B cell (primary cell): Measurements from ENCODE around the gene WEE1. TPM values are rescaled to one million over a fixed set of nuclear protein-coding genes. Genes with fewer than 3 reads are reported as not detected.

Experiments used
- ATAC-seq: fragments of 200-7000 bp; cut with Tn5 transposase; one replicate; pipeline ENCODE4 v1.10.0; 2021; ENCODE audit warnings: low read depth, mild to moderate bottlenecking, moderate number of reproducible peaks, moderate library complexity
- CTCF ChIA-PET: fragments of 350-600 bp; sonication (Branson Sonifier 250); formaldehyde crosslinking; loops from one replicate; lab custom pipeline; 2021; ENCODE audit warnings: antibody characterized with exemption, inconsistent platforms; lab: Charles Lee
- POLR2A ChIA-PET: fragments of 350-600 bp; sonication (Branson Sonifier 250); formaldehyde crosslinking; loops from one replicate; lab custom pipeline; 2021; ENCODE audit warnings: antibody characterized with exemption; lab: Charles Lee
- DNase-seq: peaks from one replicate; pipeline ENCODE4 v3.0.0; 2013
- H2AFZ ChIP-seq: 2 replicates; pipeline ENCODE4 v1.6.1; 2012; ENCODE audit warnings: mild to moderate bottlenecking, low read depth, low read length; ENCODE audit not compliant: insufficient read depth, poor library complexity, severe bottlenecking
- H3K27ac ChIP-seq, 2 donors: 1 replicate in 1 of 2; 2 replicates in 1 of 2; pipeline ENCODE4 v1.5.1; 2012 to 2013; ENCODE audit warnings: low read length in 2 of 2, mild to moderate bottlenecking in 2 of 2, moderate library complexity in 1 of 2
- H3K27me3 ChIP-seq, 4 experiments: fragments of 200-600 bp in 1 of 4; sonication (generic) in 1 of 4; replicated peaks in 1 of 4; 1 replicate in 2 of 4; 2 replicates in 2 of 4; pipeline versions ENCODE4 v1.6.1 to v1.7.0; 2013 to 2016; ENCODE audit warnings: low read length in 3 of 4, mild to moderate bottlenecking in 2 of 4, mixed read lengths in 1 of 4, moderate library complexity in 1 of 4; ENCODE audit not compliant: insufficient read depth in 4 of 4, control insufficient read depth in 3 of 4; ENCODE audit errors: control extremely low read depth in 1 of 4
- H3K36me3 ChIP-seq, 2 experiments: replicated peaks in 1 of 2; 1 replicate in 1 of 2; 2 replicates in 1 of 2; pipeline versions ENCODE4 v1.6.1 to v1.7.1; 2013; ENCODE audit warnings: low read length in 1 of 2; ENCODE audit not compliant: insufficient read depth in 2 of 2, control insufficient read depth in 1 of 2; ENCODE audit errors: control extremely low read depth in 1 of 2, extremely low read depth in 1 of 2
- H3K4me1 ChIP-seq, 2 donors: fragments of 200-600 bp in 1 of 2; sonication (generic) in 1 of 2; 1 replicate in 1 of 2; 2 replicates in 1 of 2; pipeline versions ENCODE4 v1.5.1 to v1.6.1; 2013 to 2017; ENCODE audit warnings: low read length in 2 of 2; ENCODE audit not compliant: control insufficient read depth in 2 of 2, insufficient read depth in 2 of 2
- H3K4me2 ChIP-seq: replicated peaks from 2 replicates; pipeline ENCODE3; 2012; ENCODE audit warnings: mild to moderate bottlenecking, low read depth, low read length; ENCODE audit not compliant: poor library complexity, severe bottlenecking
- H3K4me3 ChIP-seq, 5 experiments: fragments of 200-600 bp in 1 of 5; sonication (generic) in 1 of 5; 1 replicate in 3 of 5; 2 replicates in 2 of 5; pipeline versions ENCODE4 v1.5.1 to v1.7.0; 2011 to 2016; ENCODE audit warnings: low read length in 4 of 5, mild to moderate bottlenecking in 4 of 5, low read depth in 2 of 5, control low read depth in 1 of 5, moderate library complexity in 1 of 5; ENCODE audit not compliant: insufficient read depth in 1 of 5; ENCODE audit errors: control extremely low read depth in 1 of 5, extremely low read depth in 1 of 5
- H3K79me2 ChIP-seq: fragments of 200-600 bp; sonication (generic); one replicate; pipeline ENCODE4 v1.6.0; 2016; ENCODE audit warnings: low read length; ENCODE audit not compliant: control insufficient read depth, insufficient read depth
- H3K9ac ChIP-seq: fragments of 200-600 bp; sonication (generic); 2 replicates; pipeline ENCODE4 v1.6.1; 2017; ENCODE audit warnings: mild to moderate bottlenecking, low read length, moderate library complexity
- H3K9me3 ChIP-seq, 3 donors: one replicate each; pipeline versions ENCODE4 v1.6.1 to v1.7.1; 2013; ENCODE audit warnings: low read length in 2 of 3; ENCODE audit not compliant: control insufficient read depth in 2 of 3, insufficient read depth in 1 of 3; ENCODE audit errors: control extremely low read depth in 1 of 3
- H4K20me1 ChIP-seq: 2 replicates; pipeline ENCODE4 v1.6.0; 2012; ENCODE audit warnings: mild to moderate bottlenecking, low read length; ENCODE audit not compliant: insufficient read depth, control insufficient read depth, poor library complexity, severe bottlenecking
- H3K27ac Mint-ChIP-seq: one replicate; pipeline ENCODE4 v1.8.0; 2021; ENCODE audit warnings: mixed read lengths
- H3K27me3 Mint-ChIP-seq: one replicate; pipeline ENCODE4 v1.8.0; 2021; ENCODE audit warnings: mixed read lengths
- H3K4me1 Mint-ChIP-seq: one replicate; pipeline ENCODE4 v1.8.0; 2021; ENCODE audit warnings: mixed read lengths
- H3K4me3 Mint-ChIP-seq: one replicate; pipeline ENCODE4 v1.8.0; 2021; ENCODE audit warnings: mixed read lengths
- H3K9me3 Mint-ChIP-seq: one replicate; pipeline ENCODE4 v1.8.0; 2022; ENCODE audit warnings: mixed read lengths; ENCODE audit not compliant: insufficient read depth
- EZH2 ChIP-seq: IDR thresholded peaks from 2 replicates; pipeline ENCODE4 v1.6.1; 2012; ENCODE audit warnings: borderline replicate concordance, low read depth, mild to moderate bottlenecking, moderate library complexity, low read length; ENCODE audit not compliant: insufficient read depth, poor library complexity, severe bottlenecking
- WGBS: methylation state at CpG from one replicate; pipeline ENCODE4 v1.1.5; 2013; ENCODE audit warnings: missing lambda C conversion rate; ENCODE audit not compliant: insufficient coverage; 5-methylcytosine and 5-hydroxymethylcytosine counted together
- intact Hi-C: fragments of 100-400 bp; cut with micrococcal nuclease; formaldehyde crosslinking; loops from one replicate; pipeline ENCODE4 v1.10.0; 2022
- polyA plus RNA-seq: library from polyadenylated mRNA; depleted of rRNA; stranded (reverse); fragments of >200 nt; gene quantifications from 2 replicates; pipeline ENCODE4 v1.2.3, GENCODE V29; 2012
- total RNA-seq, 2 donors: library from RNA; stranded (reverse); fragments of 120-200 nt in 1 of 2; gene quantifications; 1 replicate in 1 of 2; 2 replicates in 1 of 2; pipeline versions ENCODE4 v1.2.3 to v1.2.4, GENCODE V29; 2013 to 2022
- TF ChIP-seq, protein P1 (sequence below): fragments of 200-600 bp; IDR thresholded peaks from one replicate; pipeline ENCODE4 v1.8.0; 2022; ENCODE audit warnings: antibody characterized with exemption, mild to moderate bottlenecking

The WEE1 gene
- total and polyA plus RNA-seq, 2 donors (not counting 1 experiment from before 2014, with no cell fraction given) = 14.7 to 31.3 TPM

DNA sequence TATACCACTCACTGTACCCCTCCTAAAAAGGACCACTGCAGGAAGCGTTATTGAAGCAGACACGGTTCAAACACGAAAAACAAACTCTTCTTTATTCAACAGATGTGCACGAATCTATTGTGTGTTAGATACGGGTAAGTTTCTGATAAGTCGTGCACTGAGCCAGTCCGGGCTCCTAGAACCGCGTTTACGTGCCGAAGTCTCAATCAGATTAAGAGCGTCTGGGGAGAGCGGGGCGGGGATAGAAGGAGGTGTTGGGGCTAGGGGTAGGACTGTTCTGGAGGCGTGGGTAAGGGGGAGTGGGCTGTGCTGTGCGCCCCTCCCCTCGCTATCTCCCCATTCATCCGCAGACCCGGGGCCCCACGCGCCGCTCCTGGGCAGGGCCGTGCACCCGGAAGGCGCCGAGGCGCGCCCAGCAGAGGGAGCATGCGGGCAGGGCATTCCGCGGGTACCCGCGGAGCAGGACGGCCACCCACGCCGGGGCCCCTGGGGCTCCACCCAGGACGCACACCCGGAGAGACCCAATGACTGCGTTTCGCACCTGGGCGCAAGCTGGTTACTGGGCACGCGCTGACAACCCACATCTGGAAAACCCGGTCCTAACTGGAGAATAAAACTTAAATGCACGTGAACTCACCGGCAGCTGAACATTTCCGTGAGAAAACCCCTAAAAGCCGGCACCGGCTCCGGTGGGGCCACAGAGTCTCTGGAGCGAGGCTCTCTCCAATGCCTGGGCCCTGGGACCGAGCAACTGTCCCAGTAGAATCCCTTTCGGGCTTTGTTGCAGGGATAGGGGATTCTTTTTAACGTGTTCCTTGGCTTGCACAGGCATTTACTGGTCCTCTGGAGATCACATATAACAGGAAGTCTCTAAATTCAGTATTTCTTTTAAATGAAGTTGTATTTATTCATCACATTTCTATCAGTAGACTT is 40.6 kb downstream of the WEE1 start:
- Mint-ChIP-seq H3K9me3 (no peaks in the 10 kb centered on the region), H3K27ac (peak overlapping the region; percentile 99), H3K4me3 (peak overlapping the region; percentile 98), H3K27me3 (no peaks in the 10 kb centered on the region), H3K4me1 (peaks cover 72% of the 10 kb centered on the region)
- Histone ChIP-seq H3K9me3 (peaks cover 0 to 5% (median 0%) of the 10 kb centered on the region in 3 donors), H4K20me1 (no peaks in the 10 kb centered on the region), H3K27me3 (no peaks in the 10 kb centered on the region), H2AFZ (peak overlapping the region; percentile 81), H3K36me3 (no peaks in the 10 kb centered on the region), H3K27ac (peak overlapping the region; percentile 98), H3K79me2 (peaks cover 42% of the 10 kb centered on the region), H3K9ac (peak overlapping the region; percentile 72), H3K4me2 (peak overlapping the region; percentile 90), H3K4me1 (peaks cover 66 to 77% of the 10 kb centered on the region in 2 donors), H3K4me3 (peak overlapping the region; percentile 48 to 75 (median 66))
- DNase-seq (peak; percentile 97), ATAC-seq (peak; percentile 72)
- intact Hi-C loops = loop anchor here (1.0 to 2.0 kb wide), 9 partner anchors 13 to 359 kb away; partner anchors contain the start of gene WEE1
- ChIA-PET CTCF (interaction anchor here (0.6 to 6.4 kb wide), 46 partner anchors 10 to 753 kb away, joined by 3 to 226 read pairs (median 7); partner anchors contain the start of genes SWAP70 and WEE1), POLR2A (interaction anchor here (0.7 to 3.3 kb wide), 19 partner anchors 10 to 153 kb away, joined by 3 to 38 read pairs (median 4); partner anchors contain the start of genes SWAP70, WEE1 and ZNF143)
- WGBS = 0% methylated on average over 45 of the region's 54 CpGs
- TF ChIP-seq, protein P1, sequence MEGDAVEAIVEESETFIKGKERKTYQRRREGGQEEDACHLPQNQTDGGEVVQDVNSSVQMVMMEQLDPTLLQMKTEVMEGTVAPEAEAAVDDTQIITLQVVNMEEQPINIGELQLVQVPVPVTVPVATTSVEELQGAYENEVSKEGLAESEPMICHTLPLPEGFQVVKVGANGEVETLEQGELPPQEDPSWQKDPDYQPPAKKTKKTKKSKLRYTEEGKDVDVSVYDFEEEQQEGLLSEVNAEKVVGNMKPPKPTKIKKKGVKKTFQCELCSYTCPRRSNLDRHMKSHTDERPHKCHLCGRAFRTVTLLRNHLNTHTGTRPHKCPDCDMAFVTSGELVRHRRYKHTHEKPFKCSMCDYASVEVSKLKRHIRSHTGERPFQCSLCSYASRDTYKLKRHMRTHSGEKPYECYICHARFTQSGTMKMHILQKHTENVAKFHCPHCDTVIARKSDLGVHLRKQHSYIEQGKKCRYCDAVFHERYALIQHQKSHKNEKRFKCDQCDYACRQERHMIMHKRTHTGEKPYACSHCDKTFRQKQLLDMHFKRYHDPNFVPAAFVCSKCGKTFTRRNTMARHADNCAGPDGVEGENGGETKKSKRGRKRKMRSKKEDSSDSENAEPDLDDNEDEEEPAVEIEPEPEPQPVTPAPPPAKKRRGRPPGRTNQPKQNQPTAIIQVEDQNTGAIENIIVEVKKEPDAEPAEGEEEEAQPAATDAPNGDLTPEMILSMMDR = peak; percentile 72
- no peak for TF ChIP-seq EZH2
